HL-60 (cell line): ENCODE data around the gene PTGIR.

Experiments
- DNase-seq, 2 experiments: peaks; one replicate each; pipeline ENCODE4 v3.0.0-alpha.2; 2010 to 2020; ENCODE audit warnings: low read depth in 1 of 2, low spot score in 1 of 2
- H3K27ac ChIP-seq: fragments of 250-450 bp; sonication (Bioruptor Pico); replicated peaks from 2 replicates; pipeline ENCODE4 v1.5.1; 2020; ENCODE audit warnings: mild to moderate bottlenecking, moderate library complexity
- H3K27me3 ChIP-seq: fragments of 250-450 bp; sonication (Bioruptor Pico); 2 replicates; pipeline ENCODE4 v1.5.1; 2021; ENCODE audit warnings: mild to moderate bottlenecking, moderate library complexity; ENCODE audit not compliant: insufficient read depth, poor library complexity, severe bottlenecking
- H3K4me3 ChIP-seq: replicated peaks from 2 replicates; pipeline ENCODE4 v1.5.1; 2011; ENCODE audit warnings: mild to moderate bottlenecking, control low read depth, low read length; ENCODE audit not compliant: insufficient read depth
- CTCF ChIP-seq: IDR thresholded peaks from one replicate; pipeline ENCODE4 v1.5.1; 2011; ENCODE audit warnings: low read length, control low read depth, inconsistent platforms; ENCODE audit not compliant: insufficient read depth
- GABPA ChIP-seq: IDR thresholded peaks from 2 replicates; pipeline ENCODE4 v1.6.1; 2012; ENCODE audit warnings: low read depth
- POLR2AphosphoS5 ChIP-seq: IDR thresholded peaks from 2 replicates; pipeline ENCODE4 v1.6.1; 2012; ENCODE audit warnings: low read depth
- REST ChIP-seq: IDR thresholded peaks from 2 replicates; pipeline ENCODE4 v1.6.1; 2012; ENCODE audit warnings: low read depth; ENCODE audit not compliant: insufficient replicate concordance
- SPI1 ChIP-seq: IDR thresholded peaks from 2 replicates; pipeline ENCODE4 v1.6.1; 2012; ENCODE audit warnings: low read depth, mild to moderate bottlenecking, borderline replicate concordance

The PTGIR gene

GRCh38 chr19:46620267-46620666, 4.6 kb downstream of the PTGIR start:
- TF ChIP-seq CTCF, result no peak
- TF ChIP-seq REST, result no peak
- TF ChIP-seq POLR2AphosphoS5, result no peak
- TF ChIP-seq SPI1, result no peak
- no peak for TF ChIP-seq GABPA
- no peak overlapping the region for H3K27ac ChIP-seq
- DNase-seq, result no peak
- no peak overlapping the region for H3K4me3 ChIP-seq
- H3K27me3 ChIP-seq, result no peaks in the 10 kb centered on the region

GRCh38 chr19:46618670-46619231, 6.1 kb downstream of the PTGIR start:
- DNase-seq, result no peak
- no peak overlapping the region for H3K27ac ChIP-seq
- TF ChIP-seq SPI1, result no peak
- TF ChIP-seq GABPA, result no peak
- no peak for TF ChIP-seq CTCF
- TF ChIP-seq POLR2AphosphoS5, result no peak

GRCh38 chr19:46617601-46618000, 7.3 kb downstream of the PTGIR start:
- H3K27ac ChIP-seq, result no peak overlapping the region
- DNase-seq, result no peak
- no peak for TF ChIP-seq REST
- no peak for TF ChIP-seq CTCF
- TF ChIP-seq GABPA, result no peak
- TF ChIP-seq POLR2AphosphoS5, result no peak
- no peak for TF ChIP-seq SPI1
- no peak overlapping the region for H3K4me3 ChIP-seq
- no peaks in the 10 kb centered on the region for H3K27me3 ChIP-seq

More at GRCh38 chr19:46618670-46619231, 6.1 kb downstream of the PTGIR start:
- Histone ChIP-seq H3K4me3 (no peak overlapping the region), H3K27me3 (no peaks in the 10 kb centered on the region)

- no peak for TF ChIP-seq CTCF
- TF ChIP-seq POLR2AphosphoS5, result peak; percentile 86
- TF ChIP-seq GABPA, result no peak
- H3K4me3 ChIP-seq, result no peak overlapping the region
- DNase-seq, result peak in 1 of 2 experiments; percentile 61
- H3K27me3 ChIP-seq, result no peaks in the 10 kb centered on the region
- H3K27ac ChIP-seq, result no peak overlapping the region
Measured at GRCh38 chr19:46616631-46617322, 8.1 kb downstream of the PTGIR start.
